ENCODE measurements around the gene DPEP2.

DPEP2 gene

DNA sequence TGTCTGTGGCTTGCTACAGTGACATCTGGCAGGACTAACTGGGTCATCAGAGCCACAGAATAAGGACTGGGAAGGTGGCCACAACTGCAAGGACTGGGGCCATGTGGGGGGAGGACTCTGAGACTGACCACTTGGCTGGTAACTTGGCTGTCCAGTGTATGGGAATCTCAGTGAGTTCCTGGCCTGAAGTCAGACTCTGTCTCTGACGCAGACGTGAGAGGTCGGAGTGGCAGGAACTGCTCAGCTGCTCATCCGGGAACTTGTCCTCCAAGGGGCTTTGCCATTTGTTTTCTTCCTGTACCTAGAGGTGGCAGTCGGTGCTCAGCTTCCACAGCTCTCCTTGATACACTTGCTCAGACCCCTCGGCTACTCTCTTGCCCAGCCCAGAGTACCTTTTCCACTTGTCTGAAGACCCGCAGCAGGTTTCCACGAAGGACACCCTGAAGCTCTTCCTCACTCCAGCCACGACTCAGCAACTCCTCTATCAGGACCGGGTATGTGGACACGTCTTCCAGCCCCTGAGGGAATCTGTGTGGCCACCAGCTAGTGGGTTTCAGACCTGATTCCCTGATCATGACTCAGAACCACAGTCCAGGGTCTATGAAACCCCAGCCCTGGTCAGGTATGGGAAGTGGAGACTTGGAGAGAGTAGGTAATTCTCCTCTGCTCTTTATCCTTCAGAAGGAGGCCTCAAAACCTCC, 11.7 kb downstream of the DPEP2 start:
- H3K9me3 ChIP-seq (replicated peaks; ENCODE audit: insufficient read depth, low read length): no peaks in the 10 kb centered on the region
- no peaks in the 10 kb centered on the region for H3K79me2 ChIP-seq (ENCODE audit: low read length)
- no peak for DNase-seq
- no peak overlapping the region for H3K27ac ChIP-seq (ENCODE audit: low read length)
- H3K4me2 ChIP-seq (ENCODE audit: low read depth, low read length): no peak overlapping the region
- peaks cover 7% of the 10 kb centered on the region for H3F3A ChIP-seq (ENCODE audit: insufficient read depth, low read length)
- no peaks in the 10 kb centered on the region for H4K20me1 ChIP-seq (ENCODE audit: insufficient read depth, low read length)
- TF ChIP-seq EZH2phosphoT487 (IDR thresholded peaks at IDR 0.05; ENCODE audit: low read length) (no peak), EZH2 (optimal IDR thresholded peaks at IDR 0.05; ENCODE audit: low read depth, low read length) (no peak), CTCF (IDR thresholded peaks at IDR 0.05; ENCODE audit: low read length) (no peak)
- H2AFZ ChIP-seq (ENCODE audit: low read length): no peak overlapping the region
- peaks cover 10% of the 10 kb centered on the region; the same call in 1 of the 2 replicates for H3K4me1 ChIP-seq (ENCODE audit: low read length)
- no peaks in the 10 kb centered on the region for H3K36me3 ChIP-seq (replicated peaks; ENCODE audit: insufficient read depth, low read length)
- H3K27me3 ChIP-seq (replicated peaks; ENCODE audit: insufficient read depth, low read length): no peaks in the 10 kb centered on the region
- H3K9ac ChIP-seq (ENCODE audit: low read length): no peak overlapping the region
- no peaks in the 10 kb centered on the region for H3K9me2 ChIP-seq (replicated peaks; ENCODE audit: insufficient read depth, low read length)
- no peak overlapping the region for H3K4me3 ChIP-seq (ENCODE audit: low read length)

GRCh38 chr16:67986949-67987348, 12.3 kb downstream of the DPEP2 start:
- Histone ChIP-seq H2AFZ (ENCODE audit: low read length) (no peak overlapping the region), H4K20me1 (ENCODE audit: insufficient read depth, low read length) (no peaks in the 10 kb centered on the region), H3K9me3 (replicated peaks; ENCODE audit: insufficient read depth, low read length) (no peaks in the 10 kb centered on the region), H3K4me1 (ENCODE audit: low read length) (peaks cover 10% of the 10 kb centered on the region; the same call in 1 of the 2 replicates), H3K4me2 (ENCODE audit: low read depth, low read length) (no peak overlapping the region), H3K27me3 (replicated peaks; ENCODE audit: insufficient read depth, low read length) (no peaks in the 10 kb centered on the region), H3K4me3 (ENCODE audit: low read length) (no peak overlapping the region), H3K9me2 (replicated peaks; ENCODE audit: insufficient read depth, low read length) (no peaks in the 10 kb centered on the region), H3K9ac (ENCODE audit: low read length) (no peak overlapping the region), H3K36me3 (replicated peaks; ENCODE audit: insufficient read depth, low read length) (no peaks in the 10 kb centered on the region), H3K27ac (ENCODE audit: low read length) (no peak overlapping the region), H3F3A (ENCODE audit: insufficient read depth, low read length) (peaks cover 7% of the 10 kb centered on the region), H3K79me2 (ENCODE audit: low read length) (no peaks in the 10 kb centered on the region)
- no peak for TF ChIP-seq CTCF (IDR thresholded peaks at IDR 0.05; ENCODE audit: low read length)
- no peak for TF ChIP-seq EZH2phosphoT487 (IDR thresholded peaks at IDR 0.05; ENCODE audit: low read length)
- no peak for TF ChIP-seq EZH2 (optimal IDR thresholded peaks at IDR 0.05; ENCODE audit: low read depth, low read length)
- no peak for DNase-seq

GRCh38 chr16:67982011-67982696, 17.1 kb downstream of the DPEP2 start:
- H3K27ac ChIP-seq (ENCODE audit: low read length): no peak overlapping the region
- H3K9me3 ChIP-seq (replicated peaks; ENCODE audit: insufficient read depth, low read length): no peaks in the 10 kb centered on the region
- H2AFZ ChIP-seq (ENCODE audit: low read length): no peak overlapping the region
- H3K9me2 ChIP-seq (replicated peaks; ENCODE audit: insufficient read depth, low read length): no peaks in the 10 kb centered on the region
- H3K4me2 ChIP-seq (ENCODE audit: low read depth, low read length): no peak overlapping the region
- H3F3A ChIP-seq (ENCODE audit: insufficient read depth, low read length): peaks cover 7% of the 10 kb centered on the region
- H3K4me3 ChIP-seq (ENCODE audit: low read length): no peak overlapping the region
- no peak for DNase-seq
- no peak for TF ChIP-seq EZH2 (optimal IDR thresholded peaks at IDR 0.05; ENCODE audit: low read depth, low read length)
- TF ChIP-seq EZH2phosphoT487 (IDR thresholded peaks at IDR 0.05; ENCODE audit: low read length): no peak
- no peak for TF ChIP-seq CTCF (IDR thresholded peaks at IDR 0.05; ENCODE audit: low read length)
- no peak overlapping the region for H3K9ac ChIP-seq (ENCODE audit: low read length)
- peaks cover 10% of the 10 kb centered on the region; the same call in 1 of the 2 replicates for H3K4me1 ChIP-seq (ENCODE audit: low read length)
- no peaks in the 10 kb centered on the region for H3K36me3 ChIP-seq (replicated peaks; ENCODE audit: insufficient read depth, low read length)
- no peaks in the 10 kb centered on the region for H3K79me2 ChIP-seq (ENCODE audit: low read length)
- H3K27me3 ChIP-seq (replicated peaks; ENCODE audit: insufficient read depth, low read length): no peaks in the 10 kb centered on the region
- H4K20me1 ChIP-seq (ENCODE audit: insufficient read depth, low read length): no peaks in the 10 kb centered on the region
